H9 (cell line): ENCODE data around the gene DTWD2. TPM values are rescaled to one million over a fixed set of nuclear protein-coding genes. Genes with fewer than 3 reads are reported as not detected.
A peak's percentile ranks its signal among the peaks of the same experiment; 100 is the strongest.
"Not testable (repeated sequence)": the region's sequence is repeated elsewhere in the genome, so short reads cannot be mapped to it uniquely, and the experiment has no call there.

Source experiments
- DNase-seq: peaks from one replicate; pipeline ENCODE4 v3.0.0-alpha.2; 2017
- H2AFZ ChIP-seq: one replicate; pipeline ENCODE4 v1.6.1; 2013; ENCODE audit warnings: mild to moderate bottlenecking, low read length, control low read depth, moderate library complexity
- H2AK5ac ChIP-seq: 2 replicates; pipeline ENCODE4 v1.6.1; 2013; ENCODE audit warnings: low read length, control low read depth, mixed read lengths; ENCODE audit not compliant: insufficient read length
- H2BK120ac ChIP-seq: one replicate; pipeline ENCODE4 v1.6.1; 2013; ENCODE audit warnings: low read depth, mild to moderate bottlenecking, low read length, control low read depth, inconsistent platforms; ENCODE audit not compliant: poor library complexity, severe bottlenecking
- H2BK12ac ChIP-seq: 2 replicates; pipeline ENCODE4 v1.6.1; 2013; ENCODE audit warnings: low read length, control low read depth, mixed read lengths, low read depth; ENCODE audit not compliant: insufficient read length
- H2BK15ac ChIP-seq: 2 replicates; pipeline ENCODE4 v1.6.1; 2013; ENCODE audit warnings: low read depth, low read length, control low read depth
- H2BK20ac ChIP-seq: one replicate; pipeline ENCODE4 v1.6.1; 2013; ENCODE audit warnings: low read depth, mild to moderate bottlenecking, low read length, control low read depth, inconsistent platforms; ENCODE audit not compliant: poor library complexity, severe bottlenecking
- H2BK5ac ChIP-seq: 2 replicates; pipeline ENCODE4 v1.6.1; 2013; ENCODE audit warnings: low read length, control low read depth, mixed read lengths; ENCODE audit not compliant: insufficient read length
- H3K14ac ChIP-seq: 2 replicates; pipeline ENCODE4 v1.6.1; 2013; ENCODE audit warnings: low read length, control low read depth; ENCODE audit not compliant: insufficient read depth
- H3K18ac ChIP-seq: 2 replicates; pipeline ENCODE4 v1.6.1; 2013; ENCODE audit warnings: low read depth, mild to moderate bottlenecking, mixed read lengths, low read length, control low read depth; ENCODE audit not compliant: insufficient read length
- H3K23ac ChIP-seq: 2 replicates; pipeline ENCODE4 v1.6.1; 2013; ENCODE audit warnings: low read length, control low read depth, mixed read lengths, low read depth; ENCODE audit not compliant: insufficient read length
- H3K23me2 ChIP-seq: 2 replicates; pipeline ENCODE4 v1.6.1; 2013; ENCODE audit warnings: low read depth, mild to moderate bottlenecking, mixed read lengths, low read length, control low read depth; ENCODE audit not compliant: insufficient read length, poor library complexity, severe bottlenecking
- H3K27ac ChIP-seq: 2 replicates; pipeline ENCODE4 v1.5.1; 2013; ENCODE audit warnings: low read length, control low read depth, mixed read lengths, low read depth; ENCODE audit not compliant: insufficient read length
- H3K27me3 ChIP-seq: 2 replicates; pipeline ENCODE4 v1.6.1; 2013; ENCODE audit warnings: low read length, control low read depth, inconsistent platforms; ENCODE audit not compliant: insufficient read depth
- H3K4ac ChIP-seq: 2 replicates; pipeline ENCODE4 v1.6.1; 2013; ENCODE audit warnings: low read depth, mild to moderate bottlenecking, control low read depth, inconsistent platforms, low read length, moderate library complexity
- H3K4me1 ChIP-seq: 2 replicates; pipeline ENCODE4 v1.6.1; 2013; ENCODE audit warnings: low read length, control low read depth, inconsistent platforms; ENCODE audit not compliant: insufficient read depth
- H3K4me2 ChIP-seq: 2 replicates; pipeline ENCODE4 v1.6.1; 2013; ENCODE audit warnings: low read length, control low read depth, mixed read lengths; ENCODE audit not compliant: insufficient read length, insufficient read depth
- H3K56ac ChIP-seq: 2 replicates; pipeline ENCODE4 v1.6.1; 2013; ENCODE audit warnings: low read depth, mild to moderate bottlenecking, mixed read lengths, low read length, control low read depth; ENCODE audit not compliant: insufficient read length
- H3K79me1 ChIP-seq: 2 replicates; pipeline ENCODE4 v1.6.1; 2013; ENCODE audit warnings: low read depth, mild to moderate bottlenecking, moderate library complexity, low read length, control low read depth, inconsistent platforms; ENCODE audit not compliant: insufficient read depth, poor library complexity, severe bottlenecking
- H3K79me2 ChIP-seq: 2 replicates; pipeline ENCODE4 v1.6.1; 2013; ENCODE audit warnings: low read length, control low read depth, inconsistent platforms; ENCODE audit not compliant: insufficient read depth
- H3K9ac ChIP-seq: 2 replicates; pipeline ENCODE4 v1.6.1; 2013; ENCODE audit warnings: low read length, control low read depth, mixed read lengths; ENCODE audit not compliant: insufficient read length; ENCODE audit errors: extremely low read depth
- H3K9me3 ChIP-seq: one replicate; pipeline ENCODE4 v1.6.1; 2013; ENCODE audit warnings: low read depth, low read length, inconsistent platforms; ENCODE audit not compliant: control insufficient read depth
- H3T11ph ChIP-seq: one replicate; pipeline ENCODE4 v1.6.1; 2013; ENCODE audit warnings: mild to moderate bottlenecking, low read length, control low read depth, inconsistent platforms
- H4K20me1 ChIP-seq: one replicate; pipeline ENCODE4 v1.6.1; 2013; ENCODE audit not compliant: control insufficient read depth, insufficient read length, insufficient read depth
- H4K5ac ChIP-seq: 2 replicates; pipeline ENCODE4 v1.6.1; 2013; ENCODE audit warnings: low read depth, mild to moderate bottlenecking, mixed read lengths, low read length, control low read depth; ENCODE audit not compliant: insufficient read length
- H4K8ac ChIP-seq: replicated peaks from 2 replicates; pipeline ENCODE4 v1.6.1; 2013; ENCODE audit warnings: low read length, control low read depth, mixed read lengths, low read depth; ENCODE audit not compliant: insufficient read length
- H4K91ac ChIP-seq: 2 replicates; pipeline ENCODE4 v1.6.1; 2013; ENCODE audit warnings: low read depth, mild to moderate bottlenecking, moderate library complexity, mixed read lengths, low read length, control low read depth; ENCODE audit not compliant: insufficient read length
- H3K27ac Mint-ChIP-seq, 3 experiments: 2 replicates in 2 of 3; 3 replicates in 1 of 3; pipeline ENCODE4 v1.8.0; 2020 to 2021; ENCODE audit warnings: mixed read lengths in 3 of 3, mild to moderate bottlenecking in 1 of 3, moderate library complexity in 1 of 3
- H3K27me3 Mint-ChIP-seq: 2 replicates; pipeline ENCODE4 v1.8.0; 2021; ENCODE audit warnings: low read depth, mild to moderate bottlenecking, moderate library complexity, mixed read lengths
- H3K36me3 Mint-ChIP-seq, 3 experiments: 2 replicates in 2 of 3; 3 replicates in 1 of 3; pipeline ENCODE4 v1.8.0; 2020 to 2021; ENCODE audit warnings: low read depth in 3 of 3, mixed read lengths in 3 of 3; ENCODE audit not compliant: insufficient read depth in 1 of 3
- H3K4me1 Mint-ChIP-seq, 2 experiments: 2 replicates each; pipeline ENCODE4 v1.8.0; 2020; ENCODE audit warnings: mixed read lengths in 2 of 2
- H3K4me3 Mint-ChIP-seq, 2 experiments: 2 replicates in 1 of 2; 3 replicates in 1 of 2; pipeline ENCODE4 v1.8.0; 2020 to 2021; ENCODE audit warnings: mild to moderate bottlenecking in 2 of 2, mixed read lengths in 2 of 2, moderate library complexity in 1 of 2
- H3K9me3 Mint-ChIP-seq, 2 experiments: 2 replicates in 1 of 2; 3 replicates in 1 of 2; pipeline ENCODE4 v1.8.0; 2020; ENCODE audit warnings: mild to moderate bottlenecking in 2 of 2, mixed read lengths in 2 of 2, moderate library complexity in 1 of 2
- CTCF ChIP-seq: fragments of 200-600 bp; sonication (generic); conservative IDR thresholded peaks from 3 replicates; pipeline ENCODE4 v1.8.0; 2021; ENCODE audit warnings: antibody characterized with exemption, mild to moderate bottlenecking
- WGBS: extraction: QIAGEN DNeasy Blood & Tissue Kit; methylation state at CpG from one replicate; pipeline ENCODE4 v1.1.7; 2013; ENCODE audit warnings: missing lambda C conversion rate, low lambda C conversion rate, mixed read lengths; ENCODE audit not compliant: insufficient read length; ENCODE audit errors: extremely low coverage; 5-methylcytosine and 5-hydroxymethylcytosine counted together
- total RNA-seq: library from RNA; stranded (reverse); gene quantifications from 2 replicates; pipeline ENCODE4 v1.2.1, GENCODE V29; 2021

DTWD2 gene
- total RNA-seq, 1 experiment from 2014 or later = 10.8 TPM

- Histone ChIP-seq H3K9me3 (no peaks in the 10 kb centered on the region), H2BK12ac (no peak overlapping the region), H2AK5ac (no peak overlapping the region), H3K79me2 (no peaks in the 10 kb centered on the region), H3K56ac (no peak overlapping the region), H4K5ac (no peak overlapping the region), H3T11ph (no peak overlapping the region), H3K79me1 (no peaks in the 10 kb centered on the region), H3K23me2 (no peaks in the 10 kb centered on the region), H3K27me3 (no peaks in the 10 kb centered on the region), H2BK120ac (no peak overlapping the region), H2AFZ (no peak overlapping the region), H3K9ac (no peak overlapping the region), H4K8ac (no peak overlapping the region), H4K20me1 (no peaks in the 10 kb centered on the region), H3K4me1 (peaks cover 3% of the 10 kb centered on the region; the same call in 1 of the 2 replicates), H2BK15ac (no peak overlapping the region), H3K4me2 (peak overlapping the region; percentile 49), H3K14ac (no peak overlapping the region), H2BK20ac (no peak overlapping the region), H3K18ac (no peak overlapping the region), H3K23ac (no peak overlapping the region), H4K91ac (no peak overlapping the region), H3K27ac (peak overlapping the region; percentile 89), H2BK5ac (no peak overlapping the region), H3K4ac (no peak overlapping the region)
- Mint-ChIP-seq H3K27ac (peak overlapping the region; percentile 13 to 90 (median 42); a peak in 6 of 7 replicates), H3K9me3 (no peaks in the 10 kb centered on the region), H3K4me1 (peaks cover 19 to 29% of the 10 kb centered on the region in 2 experiments), H3K27me3 (no peaks in the 10 kb centered on the region), H3K4me3 (peak overlapping the region; percentile 6 to 62; a peak in 3 of 5 replicates), H3K36me3 (peaks cover 0 to 7% (median 0%) of the 10 kb centered on the region in 3 experiments; a peak in 3 of 7 replicates)
- DNase-seq = peak; percentile 28
- TF ChIP-seq CTCF = no peak
- no CpG with 5 or more reads among the region's 2 CpGs for WGBS
Measured at GRCh38 chr5:118952992-118953651, 35.2 kb downstream of the DTWD2 start.

- H3K23ac ChIP-seq, H3K79me1 ChIP-seq, H2BK120ac ChIP-seq, H4K8ac ChIP-seq, H3K18ac ChIP-seq, H3K36me3 Mint-ChIP-seq, H4K20me1 ChIP-seq, H4K91ac ChIP-seq, H3K56ac ChIP-seq, H3T11ph ChIP-seq, H3K4me1 ChIP-seq, H2AFZ ChIP-seq, H3K4ac ChIP-seq, H2BK20ac ChIP-seq, H3K9me3 ChIP-seq, H3K9ac ChIP-seq, H3K14ac ChIP-seq, H2BK15ac ChIP-seq, H2BK5ac ChIP-seq, H3K27me3 ChIP-seq, H2BK12ac ChIP-seq, H4K5ac ChIP-seq, H3K27me3 Mint-ChIP-seq, H3K23me2 ChIP-seq, H3K79me2 ChIP-seq, H3K9me3 Mint-ChIP-seq, H2AK5ac ChIP-seq: not testable (repeated sequence)
- Mint-ChIP-seq H3K4me3 (peak overlapping the region; percentile 51 to 69; a peak in 4 of 5 replicates), H3K4me1 (peaks cover 19 to 31% of the 10 kb centered on the region in 2 experiments), H3K27ac (peak overlapping the region; percentile 62 to 90 (median 90); a peak in 6 of 7 replicates)
- Histone ChIP-seq H3K27ac (peak overlapping the region; percentile 89), H3K4me2 (peak overlapping the region; percentile 49)
- no CpG with 5 or more reads among the region's 4 CpGs for WGBS
- peak; percentile 92 for DNase-seq
Measured at GRCh38 chr5:118952306-118952705, 36.0 kb downstream of the DTWD2 start.
